ENCODE measurements around the gene CPSF4L.
"Not testable (repeated sequence)": the region's sequence is repeated elsewhere in the genome, so short reads cannot be mapped to it uniquely, and the experiment has no call there.

Gene CPSF4L

DNA sequence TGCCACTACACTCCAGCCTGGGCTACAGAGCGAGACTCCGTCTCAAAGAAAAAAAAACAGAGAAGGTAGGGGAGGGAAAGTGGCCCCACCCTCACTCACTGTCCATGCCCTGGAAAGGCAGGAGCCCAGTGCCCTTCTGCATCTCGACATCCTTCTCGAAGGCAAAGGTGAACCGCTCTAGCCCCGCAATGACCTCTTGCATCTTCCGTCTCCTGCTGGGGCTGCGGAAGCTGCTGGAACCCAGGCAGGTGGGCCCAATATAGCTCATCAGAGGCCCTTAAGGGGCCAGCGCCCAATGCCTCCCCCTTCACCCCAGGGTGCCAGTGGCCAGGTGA is at the start of gene CPSF4L:
Gene CPSF4L (minus strand): TSS at position 264 of the 335 bp plus-strand sequence. CDS start 62 bp downstream, at position 202.
- DNase-seq: no peak

- no peak for DNase-seq
These were observed 49.7 kb upstream of the CPSF4L start for GRCh38 chr17:73311428-73311780.

GRCh38 chr17:73309727-73310596 is 48.3 kb upstream of the CPSF4L start:
- no peak for DNase-seq

DNA sequence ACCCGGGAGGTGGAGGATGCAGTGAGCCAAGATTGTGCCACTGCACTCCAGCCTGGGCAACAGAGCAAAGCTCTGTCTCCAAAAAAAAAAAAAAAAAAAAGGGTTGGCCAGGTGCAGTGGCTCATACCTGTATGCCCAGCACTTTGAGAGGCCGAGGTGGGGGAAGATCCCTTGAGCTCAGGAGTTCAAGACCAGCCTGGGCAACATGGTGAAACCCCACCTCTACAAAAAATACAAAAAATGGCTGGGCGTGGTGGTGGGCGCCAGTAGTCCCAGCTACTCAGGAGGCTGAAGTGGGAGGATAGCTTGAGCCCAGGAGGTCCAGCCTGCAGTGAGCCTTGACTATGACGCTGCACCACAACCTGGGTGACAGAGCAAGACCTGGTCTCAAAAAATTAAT is 47.3 kb upstream of the CPSF4L start:
- not testable (repeated sequence) for DNase-seq

- DNase-seq: no peak
These were observed 46.5 kb upstream of the CPSF4L start for GRCh38 chr17:73308017-73308823.

GRCh38 chr17:73307130-73307529 is 45.5 kb upstream of the CPSF4L start:
- no peak for DNase-seq

- DNase-seq: no peak
These were observed 44.5 kb upstream of the CPSF4L start for GRCh38 chr17:73305845-73306836.

- DNase-seq: peak; percentile 84
These were observed 43.5 kb upstream of the CPSF4L start for GRCh38 chr17:73304971-73305812.

DNA sequence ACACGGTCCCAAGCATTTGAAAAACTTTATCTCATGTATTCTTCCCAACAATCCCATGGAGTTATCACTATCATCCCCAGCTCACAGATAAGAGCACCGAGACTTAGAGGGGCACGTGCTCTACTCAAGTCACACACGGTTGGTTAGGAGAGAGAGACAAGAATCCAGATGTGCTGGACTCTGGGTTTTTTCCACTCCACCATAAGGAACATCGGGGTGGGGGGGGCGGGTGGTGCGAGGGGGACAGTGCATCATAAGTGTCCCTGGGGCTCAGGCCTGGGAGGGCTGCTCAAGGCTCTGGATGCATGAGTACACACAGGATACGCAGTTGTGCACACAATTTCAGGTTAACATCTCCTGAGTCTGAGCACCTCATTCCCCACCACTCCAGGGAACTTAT is 42.8 kb upstream of the CPSF4L start:
- DNase-seq: no peak

DNA sequence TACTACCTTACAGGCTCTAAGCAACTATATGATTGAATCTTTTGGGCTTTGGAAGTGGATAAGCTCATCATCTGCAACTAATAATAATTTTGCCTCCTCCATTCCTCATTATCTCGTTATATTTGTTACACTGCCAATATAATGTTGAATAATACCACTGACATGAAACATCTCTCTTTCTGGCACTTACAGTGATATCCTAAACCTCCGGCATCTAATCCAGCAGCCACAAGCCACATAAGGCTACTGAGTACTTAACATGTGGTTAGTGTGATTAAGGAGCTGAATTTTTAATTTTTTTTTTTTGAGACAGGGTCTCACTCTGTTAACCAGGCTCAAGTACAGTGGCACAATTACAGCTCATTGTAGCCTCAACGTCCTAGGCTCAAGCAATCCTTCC is 40.5 kb upstream of the CPSF4L start:
- no peak for DNase-seq

DNA sequence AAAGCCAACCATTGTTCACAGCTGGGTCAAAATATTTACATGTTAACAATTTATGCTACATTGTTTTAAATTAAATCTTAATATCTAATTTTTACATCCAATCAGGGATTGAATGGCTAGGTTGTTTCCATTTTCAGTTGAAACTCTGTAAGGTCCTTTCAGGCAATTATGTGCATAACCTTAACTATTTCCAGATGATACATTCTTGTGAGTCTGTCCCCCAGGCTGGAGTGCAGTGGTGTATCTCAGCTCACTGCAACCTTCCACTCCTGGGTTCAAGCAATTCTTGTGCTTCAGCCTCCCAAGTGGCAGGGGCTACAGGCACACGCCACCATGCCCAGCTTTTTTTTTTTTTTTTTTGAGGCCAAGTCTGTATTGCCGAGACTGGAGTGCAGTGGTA is 39.7 kb upstream of the CPSF4L start:
- no peak for DNase-seq

- DNase-seq: no peak
These were observed 38.7 kb upstream of the CPSF4L start for GRCh38 chr17:73300392-73300791.

DNA sequence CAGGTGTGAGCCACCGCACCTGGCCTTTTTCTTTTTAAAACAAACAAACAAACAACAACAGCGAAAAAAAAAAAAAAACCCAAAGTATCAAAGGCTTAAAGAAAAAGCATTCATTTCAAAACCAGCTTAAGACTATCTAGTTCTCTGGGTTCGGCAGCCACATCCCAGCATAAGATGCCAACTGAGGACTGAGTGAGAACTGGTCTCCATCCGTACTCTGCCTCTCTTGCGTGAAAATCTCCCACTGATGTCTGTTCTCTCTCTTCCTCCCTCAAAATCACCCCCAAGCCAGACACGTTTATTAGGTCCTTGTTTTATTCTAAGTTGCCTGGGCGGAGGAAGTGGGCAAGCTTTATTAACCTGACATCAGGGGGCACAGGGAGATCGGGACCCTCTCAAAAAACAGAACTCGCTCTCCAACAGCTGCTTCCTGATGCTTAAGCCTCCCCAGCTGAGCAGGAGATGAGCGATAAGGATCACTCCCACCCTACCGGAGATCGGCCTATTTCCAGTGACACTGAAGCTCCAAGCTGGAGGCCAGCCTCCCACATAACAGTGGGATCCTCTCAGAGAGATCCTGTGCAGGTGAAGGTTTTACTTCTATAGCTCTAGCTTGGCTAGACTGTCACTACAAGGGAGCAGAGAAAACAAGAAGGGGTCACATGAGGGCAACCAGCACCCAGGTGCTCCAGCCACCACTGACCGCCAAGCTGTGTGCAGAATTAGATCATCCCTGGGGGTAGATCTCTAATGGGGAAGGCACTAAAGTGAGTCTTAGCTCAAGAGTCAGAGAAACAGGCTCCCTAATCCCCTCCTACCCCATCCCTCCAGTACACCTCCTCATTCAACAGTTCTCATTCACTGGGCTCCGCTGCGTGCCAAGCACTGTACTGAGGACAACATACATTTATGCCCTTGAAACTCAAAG is 36.5 kb upstream of the CPSF4L start:
- DNase-seq: no peak

DNA sequence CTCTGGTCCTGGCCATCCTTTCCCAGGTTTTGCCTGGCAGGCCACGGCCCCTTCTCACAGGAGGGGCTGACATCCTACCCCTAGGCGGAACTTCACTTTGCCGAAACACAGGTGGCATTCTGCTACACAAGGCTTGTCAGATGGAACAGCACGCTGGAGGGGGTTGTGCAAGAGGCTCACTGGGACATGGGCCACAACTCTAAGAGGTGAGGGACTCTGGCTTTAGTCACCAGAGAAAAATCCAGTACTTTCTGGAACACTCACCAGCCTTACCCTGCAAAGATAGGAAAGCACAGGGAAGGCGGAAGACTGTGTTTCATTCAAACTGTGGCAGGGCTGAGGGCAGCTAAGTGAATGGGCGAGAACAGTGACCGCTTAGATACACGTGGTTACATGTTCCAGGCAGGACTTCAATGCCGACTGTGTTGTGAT is 31.8 kb upstream of the CPSF4L start:
- no peak for DNase-seq

DNA sequence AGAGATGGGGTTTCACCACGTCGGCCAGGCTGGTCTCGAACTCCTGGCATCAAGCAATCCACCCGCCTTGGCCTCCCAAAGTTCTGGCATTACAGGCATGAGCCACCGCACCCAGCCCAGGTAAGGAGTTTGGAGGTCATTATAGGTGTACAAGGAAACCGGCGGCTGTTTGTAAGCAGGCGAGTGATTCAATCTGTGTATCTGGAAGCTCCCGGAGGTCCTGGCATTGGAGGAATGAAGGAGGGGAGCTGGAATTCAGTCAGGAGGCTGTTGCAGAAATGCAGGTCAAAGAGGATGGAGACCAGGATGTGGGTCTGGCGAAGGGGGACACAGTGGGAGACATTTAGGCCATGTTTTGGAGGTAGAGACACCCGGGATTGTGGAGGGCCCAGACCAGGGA is 31.4 kb upstream of the CPSF4L start:
- no peak for DNase-seq

- DNase-seq: no peak
These were observed 30.4 kb upstream of the CPSF4L start for GRCh38 chr17:73292031-73292531.

- peak; percentile 70 for DNase-seq
These were observed 29.7 kb upstream of the CPSF4L start for GRCh38 chr17:73291260-73291801.

DNA sequence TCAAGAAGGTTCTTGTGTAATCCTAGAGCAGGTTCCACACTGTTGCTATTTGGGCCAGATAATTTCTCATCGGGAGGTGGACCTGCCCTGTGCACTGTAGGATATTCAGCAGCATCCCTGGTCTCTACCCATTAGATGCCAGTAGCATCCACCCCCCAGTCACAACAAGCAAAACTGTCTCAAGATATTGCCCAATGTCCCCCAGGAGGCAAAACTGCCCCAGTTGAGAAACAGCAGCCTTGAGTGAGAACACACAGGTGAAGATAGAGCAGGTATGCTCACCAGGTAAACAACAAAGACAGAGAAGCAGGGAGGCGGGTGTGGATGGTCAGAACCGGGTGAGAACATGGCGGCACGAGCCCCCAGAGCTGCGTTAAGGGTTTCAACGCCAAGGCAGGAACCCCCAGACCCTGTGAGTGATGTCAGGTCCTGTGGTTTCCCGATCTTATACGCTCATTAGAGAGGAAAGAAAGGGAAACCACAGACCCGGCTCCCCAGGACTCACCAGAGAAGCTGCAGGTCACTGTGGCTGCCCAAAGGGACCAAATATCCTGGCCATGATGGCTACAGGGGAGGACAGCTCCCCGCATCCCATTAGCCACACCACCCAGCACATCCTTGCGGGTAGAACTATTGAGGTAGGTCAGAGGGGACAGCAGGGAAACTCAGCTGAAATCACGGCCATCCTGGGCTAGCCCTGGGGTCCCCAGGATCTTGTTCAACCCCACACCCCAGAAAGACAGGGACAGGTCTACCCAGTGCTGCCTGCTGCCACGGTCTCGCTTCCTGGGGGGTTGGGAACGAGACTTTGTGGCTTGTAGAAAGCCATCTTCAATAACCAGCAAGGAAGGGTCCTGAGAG is 28.9 kb upstream of the CPSF4L start:
- DNase-seq: no peak

DNA sequence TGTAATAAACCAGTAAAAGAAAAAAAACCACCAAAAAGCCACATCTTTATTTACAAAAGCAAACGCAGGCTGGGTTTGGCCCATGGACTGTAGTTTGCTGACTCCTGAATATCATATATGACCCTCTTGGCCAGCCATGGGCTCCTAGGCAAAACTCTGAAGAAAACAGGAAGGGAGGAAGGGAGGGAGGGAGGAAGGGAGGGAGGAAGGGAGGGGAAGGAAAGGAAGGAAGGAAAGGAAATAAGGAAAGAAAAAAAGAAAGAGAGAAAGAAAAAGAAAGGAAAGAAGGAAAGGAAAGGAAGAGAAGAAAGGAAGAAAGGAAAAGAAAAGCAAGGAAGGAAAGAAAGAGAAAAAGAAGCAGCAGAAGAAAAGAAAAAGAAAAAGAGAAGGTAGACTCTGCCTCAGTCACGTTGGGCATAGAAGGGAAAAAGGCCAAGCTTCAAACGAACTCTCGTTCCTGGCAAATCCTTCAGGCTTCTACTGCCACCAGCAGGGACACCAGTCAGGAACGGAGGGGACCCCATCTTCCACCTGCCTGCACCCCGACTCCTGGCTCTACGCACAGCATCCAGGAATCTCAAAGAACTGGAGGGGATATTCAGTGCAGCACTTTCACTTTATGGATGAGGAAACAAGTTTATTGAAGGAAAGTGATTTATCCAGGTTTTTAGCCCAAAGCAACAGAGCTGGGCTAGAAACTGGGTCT is 28.0 kb upstream of the CPSF4L start:
- DNase-seq: no peak

Data from amniotic stem cell (primary cell).